Vagina (tissue), 2 donors: ENCODE measurements around the gene FAM228B. TPM values are rescaled to one million over a fixed set of nuclear protein-coding genes. Genes with fewer than 3 reads are reported as not detected.
"Not testable (repeated sequence)": the region's sequence is repeated elsewhere in the genome, so short reads cannot be mapped to it uniquely, and the experiment has no call there.

Experiments used
- DNase-seq, 2 donors: peaks; one replicate each; pipeline ENCODE4 v3.0.0-alpha.2; 2017; ENCODE audit errors: extremely low spot score in 2 of 2
- H3K27ac ChIP-seq: fragments of 200-600 bp; sonication (generic); one replicate; pipeline ENCODE4 v1.5.1; 2019
- H3K27me3 ChIP-seq: fragments of 200-600 bp; sonication (generic); one replicate; pipeline ENCODE4 v1.5.1; 2019
- H3K36me3 ChIP-seq, 2 donors: fragments of 200-600 bp; sonication (generic); one replicate each; pipeline ENCODE4 v1.5.1; 2017 to 2019
- H3K4me1 ChIP-seq: fragments of 200-600 bp; sonication (generic); one replicate; pipeline ENCODE4 v1.5.1; 2019
- H3K4me3 ChIP-seq, 2 donors: fragments of 200-600 bp; sonication (generic); 1 replicate in 1 of 2; 2 replicates in 1 of 2; pipeline ENCODE4 v1.5.1; 2016 to 2019
- H3K9me3 ChIP-seq: fragments of 200-600 bp; sonication (generic); one replicate; pipeline ENCODE4 v1.5.1; 2019
- CTCF ChIP-seq, 3 experiments: fragments of 450-650 bp in 2 of 3; fragments of 200-600 bp in 1 of 3; sonication (generic) in 1 of 3; IDR thresholded peaks; one replicate each; pipeline ENCODE4 v1.5.1; 2017 to 2019; ENCODE audit warnings: antibody characterized with exemption in 3 of 3, mild to moderate bottlenecking in 2 of 3, moderate library complexity in 2 of 3
- POLR2A ChIP-seq, 2 donors: fragments of 450-650 bp; IDR thresholded peaks; one replicate each; pipeline ENCODE4 v1.6.1; 2017; ENCODE audit warnings: antibody characterized with exemption in 2 of 2, mild to moderate bottlenecking in 2 of 2, moderate library complexity in 2 of 2
- POLR2AphosphoS5 ChIP-seq, 2 donors: sonication (generic); formaldehyde crosslinking; IDR thresholded peaks; one replicate each; pipeline ENCODE4 v1.9.0; 2017; ENCODE audit warnings: antibody characterized with exemption in 2 of 2, mild to moderate bottlenecking in 2 of 2, low read depth in 1 of 2; ENCODE audit not compliant: insufficient read depth in 1 of 2
- intact Hi-C: fragments of 100-400 bp; cut with DNase I; formaldehyde crosslinking; loops from one replicate; pipeline ENCODE4 v1.15.1; 2023
- total RNA-seq: library from RNA; depleted of rRNA; stranded (reverse); fragments of >200 nt; gene quantifications from one replicate; pipeline ENCODE4 v1.2.3, GENCODE V29; 2016

FAM228B gene
- total RNA-seq, 1 donor from 2014 or later = 16.5 TPM

DNA sequence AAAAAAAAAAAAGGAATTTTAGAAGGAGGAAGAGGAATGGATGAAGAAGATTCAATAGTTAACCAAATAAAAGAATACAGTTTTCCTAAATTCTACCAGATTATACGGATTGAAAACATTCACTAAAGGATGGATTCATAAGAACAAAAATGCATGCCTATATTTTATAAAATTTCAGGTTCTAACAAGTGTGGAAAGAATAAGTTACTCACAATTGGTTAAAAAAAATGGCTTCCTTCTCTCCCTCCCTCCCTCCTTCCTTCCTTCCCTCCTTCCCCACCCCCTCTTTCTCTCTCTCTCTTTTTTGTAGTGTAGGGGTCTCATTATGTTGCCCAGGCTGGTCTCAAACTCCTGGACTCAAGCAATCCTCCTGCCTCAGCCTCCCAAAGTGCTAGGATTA is 37.0 kb upstream of the FAM228B start:
- peaks cover 0 to 10% of the 10 kb centered on the region in 2 donors for H3K36me3 ChIP-seq
- no peak overlapping the region for H3K27ac ChIP-seq
- DNase-seq = no peak
- TF ChIP-seq POLR2AphosphoS5 (IDR thresholded peaks at IDR 0.05; ENCODE audit: insufficient read depth in 1 of 2, low read depth in 1 of 2) = no peak
- no peak for TF ChIP-seq CTCF (IDR thresholded peaks at IDR 0.05)
- no peak for TF ChIP-seq POLR2A (IDR thresholded peaks at IDR 0.05)
- intact Hi-C loops = no loop called here
- H3K4me3 ChIP-seq = no peak overlapping the region
- no peaks in the 10 kb centered on the region for H3K27me3 ChIP-seq
- no peaks in the 10 kb centered on the region for H3K9me3 ChIP-seq
- H3K4me1 ChIP-seq = peaks cover 12% of the 10 kb centered on the region

DNA sequence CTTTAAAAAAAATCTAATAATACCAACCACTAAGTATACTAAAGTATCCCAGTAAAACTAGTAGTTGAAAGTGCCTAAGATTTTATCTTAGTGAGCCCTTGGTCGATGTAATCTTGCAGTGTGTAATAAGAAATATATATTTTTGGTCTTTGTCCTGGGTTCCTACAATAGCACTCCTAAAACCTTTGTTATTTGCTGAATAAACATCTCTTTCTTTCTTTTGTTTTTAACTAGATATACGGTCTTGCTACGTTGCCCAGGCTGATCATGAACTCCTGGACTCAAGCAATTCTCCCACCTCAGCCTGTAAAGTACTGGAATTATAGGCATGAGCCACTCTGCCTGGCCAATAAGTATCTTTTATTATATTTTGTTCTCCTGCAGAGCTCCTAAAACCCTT is 36.2 kb upstream of the FAM228B start:
- Histone ChIP-seq H3K9me3 (no peaks in the 10 kb centered on the region), H3K4me3 (no peak overlapping the region), H3K27ac (no peak overlapping the region), H3K27me3 (no peaks in the 10 kb centered on the region), H3K36me3 (peaks cover 0 to 8% of the 10 kb centered on the region in 2 donors), H3K4me1 (peaks cover 12% of the 10 kb centered on the region)
- intact Hi-C loops = no loop called here
- DNase-seq = no peak
- no peak for TF ChIP-seq CTCF (IDR thresholded peaks at IDR 0.05)
- TF ChIP-seq POLR2AphosphoS5 (IDR thresholded peaks at IDR 0.05; ENCODE audit: insufficient read depth in 1 of 2, low read depth in 1 of 2) = no peak
- TF ChIP-seq POLR2A (IDR thresholded peaks at IDR 0.05) = no peak

DNA sequence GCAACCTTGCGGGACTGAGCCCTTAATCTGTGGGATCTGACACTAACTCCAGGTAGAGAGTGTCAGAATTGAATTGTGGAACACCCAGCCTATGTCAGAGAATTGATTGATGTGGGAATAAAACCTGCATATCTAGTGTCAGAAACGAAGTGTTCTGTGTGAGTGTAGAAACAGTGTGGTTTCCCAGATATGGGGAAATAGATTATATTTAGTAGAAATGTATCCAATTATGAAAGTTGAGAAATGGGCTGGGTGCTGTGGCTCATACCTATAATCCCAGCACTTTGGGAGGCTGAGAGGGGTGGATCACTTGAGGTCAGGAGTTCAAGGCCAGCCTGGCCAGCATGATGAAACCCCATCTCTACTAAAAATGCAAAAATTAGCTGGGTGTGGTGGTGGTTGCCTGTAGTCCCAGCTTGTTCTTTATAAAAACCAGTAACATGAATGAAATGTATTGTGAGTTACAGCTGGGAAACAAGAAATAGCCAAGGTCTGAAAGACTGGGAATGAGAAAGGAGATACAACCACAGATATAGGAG is 34.4 kb upstream of the FAM228B start:
- Histone ChIP-seq H3K27ac (no peak overlapping the region), H3K9me3 (no peaks in the 10 kb centered on the region), H3K36me3 (no peaks in the 10 kb centered on the region), H3K4me1 (peaks cover 2% of the 10 kb centered on the region), H3K27me3 (no peaks in the 10 kb centered on the region), H3K4me3 (no peak overlapping the region)
- no peak for DNase-seq
- TF ChIP-seq POLR2A (IDR thresholded peaks at IDR 0.05) (no peak), POLR2AphosphoS5 (IDR thresholded peaks at IDR 0.05; ENCODE audit: insufficient read depth in 1 of 2, low read depth in 1 of 2) (no peak), CTCF (IDR thresholded peaks at IDR 0.05) (no peak)
- intact Hi-C loops = no loop called here

DNA sequence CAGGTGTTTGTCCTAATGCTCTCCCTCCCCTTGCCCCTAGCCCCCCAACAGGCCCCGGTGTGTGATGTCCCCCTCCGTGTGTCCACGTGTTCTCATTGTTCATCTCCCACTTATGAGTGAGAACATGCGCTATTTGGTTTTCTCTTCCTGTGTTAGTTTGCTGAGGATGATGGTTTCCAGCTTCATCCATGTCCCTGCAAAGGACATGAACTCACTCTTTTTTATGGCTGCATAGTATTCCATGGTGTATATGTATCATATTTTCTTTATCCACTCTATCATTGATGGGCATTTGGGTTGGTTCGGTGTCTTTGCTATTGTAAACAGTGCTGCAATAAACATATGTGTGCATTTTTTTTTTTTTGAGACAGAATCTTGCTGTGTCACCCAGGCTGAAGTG is 30.0 kb upstream of the FAM228B start:
- H3K4me3 ChIP-seq, H3K27me3 ChIP-seq, H3K27ac ChIP-seq, DNase-seq, intact Hi-C loops, H3K36me3 ChIP-seq, H3K9me3 ChIP-seq, H3K4me1 ChIP-seq: not testable (repeated sequence)

GRCh38 chr2:24095171-24095677 is 28.0 kb upstream of the FAM228B start:
- H3K36me3 ChIP-seq, DNase-seq, H3K4me3 ChIP-seq, H3K4me1 ChIP-seq, H3K27ac ChIP-seq, H3K27me3 ChIP-seq, H3K9me3 ChIP-seq, intact Hi-C loops: not testable (repeated sequence)

- H3K36me3 ChIP-seq, H3K27me3 ChIP-seq, H3K9me3 ChIP-seq, H3K27ac ChIP-seq, DNase-seq, H3K4me1 ChIP-seq, H3K4me3 ChIP-seq, intact Hi-C loops: not testable (repeated sequence)
These were observed 22.5 kb upstream of the FAM228B start for GRCh38 chr2:24100732-24101131.

DNA sequence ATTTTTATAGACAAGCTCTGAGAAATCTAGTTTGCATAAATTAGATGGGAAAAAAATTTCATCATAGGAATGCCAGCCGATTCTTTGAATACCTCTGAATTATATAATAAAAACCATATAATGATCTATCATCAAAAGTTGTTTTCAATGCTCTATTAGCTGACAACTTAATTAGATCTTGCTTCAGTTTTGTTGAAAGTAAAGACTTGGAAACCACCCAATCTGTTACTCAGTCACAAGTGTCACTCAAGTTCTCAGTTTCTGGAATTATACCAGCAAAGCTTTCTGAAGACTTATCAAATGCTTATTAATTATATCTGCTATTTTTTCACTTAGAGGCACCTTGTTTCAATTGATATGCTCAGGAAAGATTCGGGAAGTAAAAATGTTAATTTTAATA is 21.3 kb upstream of the FAM228B start:
- Histone ChIP-seq H3K4me3 (no peak overlapping the region), H3K27me3 (no peaks in the 10 kb centered on the region), H3K36me3 (no peaks in the 10 kb centered on the region), H3K9me3 (no peaks in the 10 kb centered on the region), H3K27ac (no peak overlapping the region), H3K4me1 (no peaks in the 10 kb centered on the region)
- intact Hi-C loops = no loop called here
- DNase-seq = no peak
- TF ChIP-seq CTCF (IDR thresholded peaks at IDR 0.05) (no peak), POLR2A (IDR thresholded peaks at IDR 0.05) (no peak), POLR2AphosphoS5 (IDR thresholded peaks at IDR 0.05; ENCODE audit: insufficient read depth in 1 of 2, low read depth in 1 of 2) (no peak)
